B cell (primary cell): Measurements from ENCODE around the gene SLC37A2.

Experiments
- EZH2 ChIP-seq: IDR thresholded peaks from 2 replicates; pipeline ENCODE4 v1.6.1; 2012; ENCODE audit warnings: borderline replicate concordance, low read depth, mild to moderate bottlenecking, moderate library complexity, low read length; ENCODE audit not compliant: insufficient read depth, poor library complexity, severe bottlenecking
- TF ChIP-seq, protein P1 (sequence below): fragments of 200-600 bp; IDR thresholded peaks from one replicate; pipeline ENCODE4 v1.8.0; 2022; ENCODE audit warnings: antibody characterized with exemption, mild to moderate bottlenecking

DNA sequence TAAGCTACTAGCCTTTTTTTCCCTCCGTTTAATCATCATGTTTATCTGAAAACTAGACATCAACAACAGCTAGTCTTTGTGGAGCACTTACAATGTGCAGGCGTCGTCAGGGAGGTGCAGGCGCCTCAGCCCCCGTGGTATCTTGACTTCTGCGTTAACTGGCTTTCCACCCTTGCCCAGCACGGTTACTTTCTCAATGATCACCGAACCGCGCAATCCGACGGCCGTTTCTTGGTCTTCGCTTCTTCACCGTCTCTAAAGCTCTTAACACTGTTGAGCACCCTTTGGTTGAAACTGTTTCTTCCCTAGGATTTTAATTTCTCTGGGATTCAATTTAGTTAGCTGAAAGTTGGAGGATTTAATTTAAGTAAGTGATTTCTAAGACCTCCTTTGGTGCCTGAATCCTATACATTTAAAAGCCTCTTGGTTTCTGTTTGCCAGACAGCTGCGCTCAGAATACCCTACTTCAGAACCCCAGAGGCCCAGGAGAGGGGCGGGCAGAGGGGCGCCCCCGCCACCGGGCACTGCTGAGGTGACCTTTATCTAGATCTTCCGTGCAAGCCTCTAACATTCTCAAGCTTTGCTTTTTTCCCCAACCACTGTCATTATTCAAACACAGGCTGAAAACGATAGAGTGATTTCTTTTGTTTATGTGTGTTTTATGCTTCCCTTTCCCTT, 66.3 kb downstream of the SLC37A2 start:
- TF ChIP-seq, protein P1, sequence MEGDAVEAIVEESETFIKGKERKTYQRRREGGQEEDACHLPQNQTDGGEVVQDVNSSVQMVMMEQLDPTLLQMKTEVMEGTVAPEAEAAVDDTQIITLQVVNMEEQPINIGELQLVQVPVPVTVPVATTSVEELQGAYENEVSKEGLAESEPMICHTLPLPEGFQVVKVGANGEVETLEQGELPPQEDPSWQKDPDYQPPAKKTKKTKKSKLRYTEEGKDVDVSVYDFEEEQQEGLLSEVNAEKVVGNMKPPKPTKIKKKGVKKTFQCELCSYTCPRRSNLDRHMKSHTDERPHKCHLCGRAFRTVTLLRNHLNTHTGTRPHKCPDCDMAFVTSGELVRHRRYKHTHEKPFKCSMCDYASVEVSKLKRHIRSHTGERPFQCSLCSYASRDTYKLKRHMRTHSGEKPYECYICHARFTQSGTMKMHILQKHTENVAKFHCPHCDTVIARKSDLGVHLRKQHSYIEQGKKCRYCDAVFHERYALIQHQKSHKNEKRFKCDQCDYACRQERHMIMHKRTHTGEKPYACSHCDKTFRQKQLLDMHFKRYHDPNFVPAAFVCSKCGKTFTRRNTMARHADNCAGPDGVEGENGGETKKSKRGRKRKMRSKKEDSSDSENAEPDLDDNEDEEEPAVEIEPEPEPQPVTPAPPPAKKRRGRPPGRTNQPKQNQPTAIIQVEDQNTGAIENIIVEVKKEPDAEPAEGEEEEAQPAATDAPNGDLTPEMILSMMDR = no peak
- no peak for TF ChIP-seq EZH2
